ENCODE data around the gene MYH2.
"Not testable (repeated sequence)": the region's sequence is repeated elsewhere in the genome, so short reads cannot be mapped to it uniquely, and the experiment has no call there.

MYH2 gene

GRCh38 chr17:10549096-10549842 lies at the start of gene MYH2:
MYH2 (minus strand) TSS chr17:10549658; CDS start chr17:10547920, 1,738 bp downstream.
- DNase-seq, result no peak

- no peak for DNase-seq
Observed at GRCh38 chr17:10598621-10599020, 49.2 kb upstream of the MYH2 start.

GRCh38 chr17:10589553-10590145 lies 40.2 kb upstream of the MYH2 start:
- DNase-seq, result no peak

GRCh38 chr17:10585529-10585928 lies 36.1 kb upstream of the MYH2 start:
- no peak for DNase-seq

GRCh38 chr17:10583834-10584233 lies 34.4 kb upstream of the MYH2 start:
- no peak for DNase-seq

- DNase-seq, result no peak
Observed at GRCh38 chr17:10579270-10579669, 29.8 kb upstream of the MYH2 start.

GRCh38 chr17:10574324-10574723 lies 24.9 kb upstream of the MYH2 start:
- DNase-seq, result no peak

- DNase-seq, result no peak
Observed at GRCh38 chr17:10563991-10564660, 14.7 kb upstream of the MYH2 start.

- no peak for DNase-seq
Observed at GRCh38 chr17:10558049-10558448, 8.6 kb upstream of the MYH2 start.

- DNase-seq, result no peak
Observed at GRCh38 chr17:10557422-10557821, 8.0 kb upstream of the MYH2 start.

- no peak for DNase-seq
Observed at GRCh38 chr17:10556301-10557005, 7.0 kb upstream of the MYH2 start.

GRCh38 chr17:10550014-10550413 lies 556 bp upstream of the MYH2 start:
- no peak for DNase-seq

GRCh38 chr17:10547351-10547750 lies 2.1 kb downstream of the MYH2 start:
- no peak for DNase-seq

- DNase-seq, result not testable (repeated sequence)
Observed at GRCh38 chr17:10543486-10543885, 6.0 kb downstream of the MYH2 start.

GRCh38 chr17:10541179-10541578 lies 8.3 kb downstream of the MYH2 start:
- DNase-seq, result not testable (repeated sequence)

- no peak for DNase-seq
Observed at GRCh38 chr17:10532026-10532425, 17.4 kb downstream of the MYH2 start.

GRCh38 chr17:10527419-10527818 lies 22.0 kb downstream of the MYH2 start:
- no peak for DNase-seq

GRCh38 chr17:10526517-10526916 lies 22.9 kb downstream of the MYH2 start:
- no peak for DNase-seq

GRCh38 chr17:10523064-10523463 lies 26.4 kb downstream of the MYH2 start:
- DNase-seq, result no peak

- DNase-seq, result no peak
Observed at GRCh38 chr17:10521949-10522348, 27.5 kb downstream of the MYH2 start.

- no peak for DNase-seq
Observed at GRCh38 chr17:10518271-10519037, 31.0 kb downstream of the MYH2 start, which contains the start of gene MYH1. MYH1 (minus strand) TSS chr17:10518542; CDS start chr17:10516642, 1,900 bp downstream.

GRCh38 chr17:10516638-10517037 lies 32.8 kb downstream of the MYH2 start:
- no peak for DNase-seq

- no peak for DNase-seq
Observed at GRCh38 chr17:10516065-10516464, 33.4 kb downstream of the MYH2 start.

Data from NCI-H2029 treated with DMSO at 0.1 percent for 48 hours (cell line).